ENCODE results near the gene CPS1.

DNA sequence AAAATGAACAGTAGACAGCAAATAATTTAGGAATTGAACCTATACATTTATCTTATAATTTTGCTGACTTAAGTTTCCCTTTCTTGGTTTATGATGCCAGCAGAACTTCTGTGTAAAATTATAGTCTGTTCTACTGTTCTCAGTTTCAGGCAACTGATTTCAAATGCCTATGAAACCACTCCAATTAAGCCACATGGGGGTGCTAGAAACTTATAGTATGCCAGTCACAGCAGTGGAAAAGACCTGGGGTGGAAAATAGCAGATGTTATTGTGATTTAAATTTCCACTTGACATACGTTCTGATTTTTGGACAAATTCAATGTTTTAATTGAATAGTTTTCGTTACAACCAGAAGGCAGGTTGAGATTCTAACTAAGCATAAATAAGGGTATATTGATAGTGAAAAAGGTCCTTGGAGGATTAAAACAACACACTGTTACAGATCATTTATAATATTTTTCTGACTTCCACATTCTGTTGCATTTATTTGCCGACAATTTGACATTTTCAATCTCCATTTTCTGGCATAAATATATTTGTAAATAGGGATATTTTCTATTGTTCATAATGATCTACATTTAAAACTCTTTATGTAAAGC lies 61.4 kb downstream of the CPS1 start:
- TF ChIP-seq ZNF274 (IDR thresholded peaks at IDR 0.05; ENCODE audit: low read depth, low read length) = no peak
- no peak for TF ChIP-seq SUZ12 (IDR thresholded peaks at IDR 0.05; ENCODE audit: extremely low read depth, insufficient read depth, insufficient read length)
